ENCODE data around the gene KAZALD1. TPM values are rescaled to one million over a fixed set of nuclear protein-coding genes. Genes with fewer than 3 reads are reported as not detected.

The KAZALD1 gene
- total RNA-seq, 1 experiment from 2014 or later: 12.5 TPM

DNA sequence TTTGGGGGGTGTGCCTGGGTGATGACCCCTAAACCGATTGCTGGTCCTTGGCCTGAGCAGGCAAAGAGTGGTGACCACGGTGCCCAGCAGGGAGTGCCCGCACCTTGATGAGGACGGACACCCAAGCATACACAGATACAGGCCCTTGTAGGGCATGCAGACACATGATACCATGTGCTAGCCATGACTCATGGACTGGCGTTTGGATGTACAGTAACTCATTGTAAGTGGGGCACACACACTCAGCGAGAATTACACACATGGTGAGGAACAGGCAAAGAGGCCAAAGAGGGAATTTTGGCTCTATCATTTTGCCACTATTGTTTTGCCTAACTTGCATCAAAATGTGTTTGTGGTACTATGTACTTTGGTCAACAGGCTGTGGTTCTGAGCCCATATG is 24.1 kb downstream of the KAZALD1 start:
- no TSS peak for BruUV-seq (replicated peaks)
- no peak for DNase-seq (ENCODE audit: low spot score)
- H3K4me3 ChIP-seq (ENCODE audit: low read depth, low read length, poor library complexity, severe bottlenecking): no peak overlapping the region
- intact Hi-C loops (cut with micrococcal nuclease; ENCODE audit: unreplicated experiment): no loop called here
- H3K9me3 ChIP-seq (ENCODE audit: low read depth, low read length, poor library complexity, severe bottlenecking): no peaks in the 10 kb centered on the region
- ChIA-PET POLR2A (ENCODE audit: low non-redundant PET) (no interaction called here), CTCF (no interaction called here)
- H3K27ac ChIP-seq (ENCODE audit: low read depth, low read length, poor library complexity, severe bottlenecking): no peak overlapping the region
- no peaks in the 10 kb centered on the region for H3K36me3 ChIP-seq (ENCODE audit: insufficient read depth, low read length, poor library complexity, severe bottlenecking)
- H3K27me3 ChIP-seq (replicated peaks; ENCODE audit: insufficient read depth, low read depth, low read length, poor library complexity): peaks cover 70% of the 10 kb centered on the region
- TF ChIP-seq EZH2 (IDR thresholded peaks at IDR 0.05; ENCODE audit: borderline replicate concordance, low read depth, low read length, poor library complexity, severe bottlenecking) (no peak), CTCF (conservative IDR thresholded peaks at IDR 0.05; ENCODE audit: low read depth, low read length) (no peak)
- H3K4me1 ChIP-seq (ENCODE audit: insufficient read depth, low read length, poor library complexity, severe bottlenecking): no peaks in the 10 kb centered on the region

- Histone ChIP-seq H3K27me3 (replicated peaks; ENCODE audit: insufficient read depth, low read depth, low read length, poor library complexity) (peaks cover 67% of the 10 kb centered on the region), H3K4me3 (ENCODE audit: low read depth, low read length, poor library complexity, severe bottlenecking) (no peak overlapping the region), H3K9me3 (ENCODE audit: low read depth, low read length, poor library complexity, severe bottlenecking) (no peaks in the 10 kb centered on the region), H3K36me3 (ENCODE audit: insufficient read depth, low read length, poor library complexity, severe bottlenecking) (no peaks in the 10 kb centered on the region), H3K27ac (ENCODE audit: low read depth, low read length, poor library complexity, severe bottlenecking) (no peak overlapping the region), H3K4me1 (ENCODE audit: insufficient read depth, low read length, poor library complexity, severe bottlenecking) (no peaks in the 10 kb centered on the region)
- intact Hi-C loops (cut with micrococcal nuclease; ENCODE audit: unreplicated experiment): no loop called here
- ChIA-PET POLR2A (ENCODE audit: low non-redundant PET) (no interaction called here), CTCF (no interaction called here)
- no TSS peak for BruUV-seq (replicated peaks)
- TF ChIP-seq CTCF (conservative IDR thresholded peaks at IDR 0.05; ENCODE audit: low read depth, low read length) (no peak), EZH2 (IDR thresholded peaks at IDR 0.05; ENCODE audit: borderline replicate concordance, low read depth, low read length, poor library complexity, severe bottlenecking) (no peak)
- DNase-seq (ENCODE audit: low spot score): no peak
These were observed 25.6 kb downstream of the KAZALD1 start for GRCh38 chr10:101087376-101087775.

GRCh38 chr10:101087965-101088364 is 26.2 kb downstream of the KAZALD1 start:
- H3K4me1 ChIP-seq (ENCODE audit: insufficient read depth, low read length, poor library complexity, severe bottlenecking): no peaks in the 10 kb centered on the region
- intact Hi-C loops (cut with micrococcal nuclease; ENCODE audit: unreplicated experiment): no loop called here
- ChIA-PET CTCF (no interaction called here), POLR2A (ENCODE audit: low non-redundant PET) (no interaction called here)
- H3K4me3 ChIP-seq (ENCODE audit: low read depth, low read length, poor library complexity, severe bottlenecking): no peak overlapping the region
- no peak overlapping the region for H3K27ac ChIP-seq (ENCODE audit: low read depth, low read length, poor library complexity, severe bottlenecking)
- TF ChIP-seq EZH2 (IDR thresholded peaks at IDR 0.05; ENCODE audit: borderline replicate concordance, low read depth, low read length, poor library complexity, severe bottlenecking) (no peak), CTCF (conservative IDR thresholded peaks at IDR 0.05; ENCODE audit: low read depth, low read length) (no peak)
- peaks cover 67% of the 10 kb centered on the region for H3K27me3 ChIP-seq (replicated peaks; ENCODE audit: insufficient read depth, low read depth, low read length, poor library complexity)
- DNase-seq (ENCODE audit: low spot score): no peak
- no peaks in the 10 kb centered on the region for H3K9me3 ChIP-seq (ENCODE audit: low read depth, low read length, poor library complexity, severe bottlenecking)
- no peaks in the 10 kb centered on the region for H3K36me3 ChIP-seq (ENCODE audit: insufficient read depth, low read length, poor library complexity, severe bottlenecking)
- no TSS peak for BruUV-seq (replicated peaks)

Measured in A673 (cell line).